Immature natural killer cell (primary cell): ENCODE results near the gene ACOX1. TPM values are rescaled to one million over a fixed set of nuclear protein-coding genes. Genes with fewer than 3 reads are reported as not detected.

Experiments
- DNase-seq, 3 donors: peaks; one replicate each; pipeline ENCODE4 v3.0.0; 2022; ENCODE audit warnings: mixed read lengths in 1 of 3
- H3K27ac Mint-ChIP-seq, 6 donors: one replicate each; pipeline ENCODE4 v1.8.0; 2020; ENCODE audit warnings: mixed read lengths in 6 of 6, mild to moderate bottlenecking in 5 of 6, inconsistent platforms in 4 of 6, moderate library complexity in 3 of 6
- H3K27me3 Mint-ChIP-seq, 3 donors: one replicate each; pipeline ENCODE4 v1.8.0; 2020 to 2021; ENCODE audit warnings: low read depth in 3 of 3, mild to moderate bottlenecking in 3 of 3, mixed read lengths in 3 of 3, moderate library complexity in 3 of 3, inconsistent platforms in 1 of 3
- H3K36me3 Mint-ChIP-seq, 3 donors: one replicate each; pipeline ENCODE4 v1.8.0; 2020; ENCODE audit warnings: mixed read lengths in 3 of 3, inconsistent platforms in 2 of 3, mild to moderate bottlenecking in 2 of 3
- H3K4me1 Mint-ChIP-seq, 2 donors: one replicate each; pipeline ENCODE4 v1.8.0; 2020; ENCODE audit warnings: inconsistent platforms in 2 of 2, mild to moderate bottlenecking in 2 of 2, mixed read lengths in 2 of 2, moderate library complexity in 1 of 2
- H3K4me3 Mint-ChIP-seq, 5 donors: one replicate each; pipeline ENCODE4 v1.8.0; 2020; ENCODE audit warnings: mild to moderate bottlenecking in 5 of 5, mixed read lengths in 5 of 5, inconsistent platforms in 3 of 5, moderate library complexity in 3 of 5
- H3K9me3 Mint-ChIP-seq, 6 donors: one replicate each; pipeline ENCODE4 v1.8.0; 2020; ENCODE audit warnings: mild to moderate bottlenecking in 6 of 6, mixed read lengths in 6 of 6, inconsistent platforms in 4 of 6, moderate library complexity in 3 of 6
- polyA plus RNA-seq, 3 donors: library from polyadenylated mRNA; unstranded; fragments of 300-500 nt; fragmentation: Illumina TruSeq; gene quantifications; one replicate each; pipeline ENCODE4 v1.2.3, GENCODE V29; 2021

ACOX1 gene
- polyA plus RNA-seq, 3 donors from 2014 or later, result 16.1 to 23.9 (median 19.1) TPM

DNA sequence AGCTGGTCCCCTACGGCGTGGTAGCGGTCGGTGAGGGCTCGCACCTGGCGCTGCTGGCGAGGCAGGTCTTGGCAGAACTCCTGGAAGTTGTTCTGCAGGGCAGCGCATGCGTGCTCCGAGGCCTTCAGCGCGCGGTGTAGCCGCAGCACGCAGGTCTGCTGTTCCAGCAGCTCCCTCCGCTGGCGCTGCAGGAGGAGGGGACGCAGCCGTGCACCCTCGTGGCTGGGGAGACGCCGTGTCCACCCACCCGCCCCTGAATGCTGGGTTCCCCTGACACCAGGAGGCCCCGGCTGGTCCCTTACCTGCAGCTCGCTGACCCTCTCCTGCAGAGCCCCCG, 35.9 kb upstream of the ACOX1 start:
- H3K4me3 Mint-ChIP-seq, result no peak overlapping the region
- peaks cover 0 to 4% (median 0%) of the 10 kb centered on the region in 3 donors for H3K27me3 Mint-ChIP-seq

GRCh38 chr17:76014100-76014924, 35.3 kb upstream of the ACOX1 start:
- Mint-ChIP-seq H3K4me1 (no peaks in the 10 kb centered on the region), H3K27ac (peak overlapping the region in 1 of 6 donors; percentile 19), H3K9me3 (no peaks in the 10 kb centered on the region), H3K27me3 (peaks cover 0 to 5% (median 1%) of the 10 kb centered on the region in 3 donors), H3K4me3 (no peak overlapping the region), H3K36me3 (no peaks in the 10 kb centered on the region)
- DNase-seq, result peak; percentile 65 to 74 (median 71)

More for the DNA sequence above, 35.9 kb upstream of the ACOX1 start:
- Mint-ChIP-seq H3K36me3 (no peaks in the 10 kb centered on the region), H3K27ac (no peak overlapping the region), H3K4me1 (no peaks in the 10 kb centered on the region), H3K9me3 (no peaks in the 10 kb centered on the region)
- DNase-seq, result no peak

DNA sequence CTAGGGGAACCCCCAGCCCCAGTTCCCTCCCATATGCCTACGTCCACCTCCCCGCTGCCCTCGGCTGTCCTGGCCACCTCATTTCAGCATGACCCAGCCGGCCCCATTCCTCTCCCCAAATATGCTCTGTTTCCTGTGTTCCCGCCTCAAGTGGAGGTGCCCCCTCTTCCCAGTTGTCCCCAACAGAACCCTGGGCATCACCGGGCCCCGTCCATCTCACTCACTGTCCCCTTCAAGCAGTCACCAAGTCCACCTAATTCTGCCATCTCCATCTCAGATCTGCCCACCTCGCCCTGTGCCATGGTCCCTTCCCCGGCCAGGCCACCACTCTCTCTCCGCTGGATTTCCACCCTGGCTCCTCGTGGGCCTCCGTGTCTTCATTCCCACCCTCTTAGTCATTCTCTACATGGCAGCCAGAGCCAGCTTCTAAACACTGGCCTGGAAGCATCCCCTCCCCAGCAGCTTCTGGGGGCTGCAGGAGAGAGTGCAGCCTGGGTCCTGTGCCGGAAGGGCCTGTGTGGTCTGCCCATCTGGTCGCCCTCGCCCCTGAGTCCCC, 34.5 kb upstream of the ACOX1 start:
- Mint-ChIP-seq H3K27me3 (peaks cover 0 to 5% (median 1%) of the 10 kb centered on the region in 3 donors), H3K4me3 (no peak overlapping the region), H3K27ac (no peak overlapping the region), H3K36me3 (no peaks in the 10 kb centered on the region), H3K9me3 (no peaks in the 10 kb centered on the region), H3K4me1 (no peaks in the 10 kb centered on the region)
- no peak for DNase-seq

- H3K36me3 Mint-ChIP-seq, result no peaks in the 10 kb centered on the region
- H3K4me3 Mint-ChIP-seq, result no peak overlapping the region
- H3K27me3 Mint-ChIP-seq, result peaks cover 0 to 5% (median 1%) of the 10 kb centered on the region in 3 donors
- H3K27ac Mint-ChIP-seq, result no peak overlapping the region
- H3K9me3 Mint-ChIP-seq, result no peaks in the 10 kb centered on the region
- no peak for DNase-seq
- H3K4me1 Mint-ChIP-seq, result no peaks in the 10 kb centered on the region
These were observed 33.0 kb upstream of the ACOX1 start for GRCh38 chr17:76011951-76012350.

DNA sequence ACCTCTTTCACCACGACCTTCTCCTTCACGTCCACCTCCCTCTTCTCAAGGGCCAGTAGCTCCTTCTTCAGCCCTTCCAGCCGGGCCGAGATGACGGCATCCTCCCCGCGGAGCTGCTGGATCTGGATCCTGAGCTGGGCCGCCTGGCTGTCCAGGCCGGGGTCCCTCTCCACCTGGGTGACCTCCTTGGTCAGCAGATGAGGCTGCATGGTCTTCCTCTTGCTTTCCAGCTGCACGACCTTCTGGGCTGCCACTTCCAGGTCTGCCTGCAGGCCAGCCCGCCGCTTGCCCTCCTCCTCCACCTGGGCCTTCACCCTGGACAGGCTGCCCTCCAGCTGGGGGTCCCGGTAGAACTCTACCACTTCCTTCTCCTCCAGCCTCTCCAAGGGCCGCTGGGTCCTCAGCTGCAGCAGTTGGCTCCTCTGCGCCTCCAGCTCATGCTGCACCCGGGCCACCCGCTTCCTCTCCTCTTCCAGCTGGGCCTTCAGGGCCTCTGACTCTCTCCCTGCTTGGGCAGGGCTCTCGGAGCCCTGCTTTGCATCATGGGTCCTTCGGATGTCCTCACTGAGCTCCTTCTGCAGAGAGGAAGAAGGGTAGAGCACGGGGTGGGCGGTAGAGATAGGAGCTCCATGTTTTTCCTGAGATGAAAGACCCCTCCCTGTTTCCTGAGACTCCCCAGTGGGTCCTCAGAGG, 31.1 kb upstream of the ACOX1 start:
- no peak for DNase-seq
- no peak overlapping the region for H3K4me3 Mint-ChIP-seq
- H3K27me3 Mint-ChIP-seq, result peaks cover 0 to 6% (median 1%) of the 10 kb centered on the region in 3 donors
- peaks cover 0 to 7% (median 0%) of the 10 kb centered on the region in 3 donors for H3K36me3 Mint-ChIP-seq
- no peaks in the 10 kb centered on the region for H3K4me1 Mint-ChIP-seq
- H3K27ac Mint-ChIP-seq, result peak overlapping the region in 1 of 6 donors; percentile 5
- H3K9me3 Mint-ChIP-seq, result no peaks in the 10 kb centered on the region

DNA sequence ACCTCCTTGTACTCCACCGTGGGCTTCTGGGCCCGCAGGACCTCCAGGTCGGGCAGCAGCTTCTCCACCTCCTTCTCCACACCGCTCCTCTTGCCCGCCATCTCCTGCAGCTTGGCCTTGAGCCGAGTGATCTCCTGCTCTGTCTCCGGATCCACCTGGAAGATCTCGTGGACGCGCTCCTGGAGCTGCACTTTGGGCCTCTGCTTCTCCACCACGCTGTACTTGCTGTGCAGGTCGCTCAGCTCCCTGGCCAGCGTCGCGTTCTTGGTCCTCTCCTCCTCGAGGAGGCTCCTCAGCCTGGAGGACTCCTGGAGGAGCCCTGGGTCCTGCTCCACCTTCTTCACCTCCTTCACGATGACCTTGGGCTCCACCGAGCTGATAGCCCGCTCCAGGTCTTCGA, 30.5 kb upstream of the ACOX1 start:
- Mint-ChIP-seq H3K9me3 (no peaks in the 10 kb centered on the region), H3K4me1 (no peaks in the 10 kb centered on the region), H3K27ac (peak overlapping the region in 1 of 6 donors; percentile 5), H3K36me3 (peaks cover 0 to 7% (median 0%) of the 10 kb centered on the region in 3 donors), H3K4me3 (no peak overlapping the region), H3K27me3 (peaks cover 0 to 6% (median 1%) of the 10 kb centered on the region in 3 donors)
- DNase-seq, result no peak

DNA sequence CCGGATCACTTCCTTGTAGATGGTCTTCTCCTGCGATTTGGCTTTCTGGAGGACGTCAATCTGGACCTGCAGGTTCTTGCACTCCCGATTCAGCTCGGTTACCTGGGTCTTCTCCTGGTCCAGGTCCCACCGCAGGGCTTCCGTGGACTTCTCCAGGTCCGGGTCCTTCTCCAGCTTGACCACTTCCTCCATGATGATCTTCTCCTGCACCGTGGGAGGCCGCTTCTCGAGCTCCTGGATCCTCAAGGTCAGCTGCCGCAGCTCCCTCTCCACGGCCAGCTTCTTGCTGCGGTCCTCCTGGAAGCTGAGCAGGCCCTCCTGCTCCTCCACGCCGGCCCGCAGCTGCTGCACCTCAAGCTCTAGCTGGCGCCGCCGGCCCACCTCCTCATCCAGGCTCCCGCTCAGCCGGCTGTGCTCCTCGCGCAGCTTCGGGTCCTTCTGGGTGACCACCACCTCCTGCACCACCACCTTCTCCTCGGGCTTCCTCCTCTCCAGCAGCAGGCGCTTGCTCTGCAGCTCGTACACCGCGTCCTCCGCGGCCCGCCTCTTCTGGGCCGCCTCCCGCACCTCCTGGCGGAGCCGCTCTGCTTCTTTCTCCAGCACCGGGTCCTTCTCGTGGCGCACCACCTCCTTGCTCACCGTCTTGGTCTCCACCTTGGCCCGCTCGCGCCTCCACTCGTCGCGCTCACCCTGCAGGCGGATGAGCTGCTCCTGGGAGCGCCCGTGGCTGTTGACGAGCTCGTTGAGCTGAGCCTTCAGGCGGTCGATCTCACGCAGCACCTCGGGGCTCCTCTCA, 29.9 kb upstream of the ACOX1 start:
- Mint-ChIP-seq H3K36me3 (peaks cover 0 to 7% (median 0%) of the 10 kb centered on the region in 3 donors), H3K27ac (no peak overlapping the region), H3K27me3 (peaks cover 0 to 6% (median 1%) of the 10 kb centered on the region in 3 donors), H3K4me1 (no peaks in the 10 kb centered on the region), H3K4me3 (no peak overlapping the region), H3K9me3 (no peaks in the 10 kb centered on the region)
- DNase-seq, result no peak

- H3K27ac Mint-ChIP-seq, result no peak overlapping the region
- DNase-seq, result no peak
- no peak overlapping the region for H3K4me3 Mint-ChIP-seq
- peaks cover 0 to 4% (median 1%) of the 10 kb centered on the region in 3 donors for H3K27me3 Mint-ChIP-seq
- no peaks in the 10 kb centered on the region for H3K4me1 Mint-ChIP-seq
- H3K9me3 Mint-ChIP-seq, result no peaks in the 10 kb centered on the region
- H3K36me3 Mint-ChIP-seq, result peaks cover 0 to 7% (median 0%) of the 10 kb centered on the region in 3 donors
These were observed 29.2 kb upstream of the ACOX1 start for GRCh38 chr17:76008208-76008607.

GRCh38 chr17:76007850-76008165, 28.8 kb upstream of the ACOX1 start:
- H3K4me1 Mint-ChIP-seq, result no peaks in the 10 kb centered on the region
- no peak overlapping the region for H3K4me3 Mint-ChIP-seq
- peaks cover 0 to 4% (median 1%) of the 10 kb centered on the region in 3 donors for H3K27me3 Mint-ChIP-seq
- no peak overlapping the region for H3K27ac Mint-ChIP-seq
- peaks cover 0 to 7% (median 0%) of the 10 kb centered on the region in 3 donors for H3K36me3 Mint-ChIP-seq
- DNase-seq, result no peak
- H3K9me3 Mint-ChIP-seq, result no peaks in the 10 kb centered on the region

- Mint-ChIP-seq H3K4me3 (no peak overlapping the region), H3K36me3 (peaks cover 0 to 9% (median 0%) of the 10 kb centered on the region in 3 donors), H3K4me1 (no peaks in the 10 kb centered on the region), H3K27me3 (peaks cover 0 to 4% (median 1%) of the 10 kb centered on the region in 3 donors), H3K27ac (peak overlapping the region in 1 of 6 donors; percentile 7), H3K9me3 (no peaks in the 10 kb centered on the region)
- DNase-seq, result no peak
These were observed 28.3 kb upstream of the ACOX1 start for GRCh38 chr17:76007131-76007849.

DNA sequence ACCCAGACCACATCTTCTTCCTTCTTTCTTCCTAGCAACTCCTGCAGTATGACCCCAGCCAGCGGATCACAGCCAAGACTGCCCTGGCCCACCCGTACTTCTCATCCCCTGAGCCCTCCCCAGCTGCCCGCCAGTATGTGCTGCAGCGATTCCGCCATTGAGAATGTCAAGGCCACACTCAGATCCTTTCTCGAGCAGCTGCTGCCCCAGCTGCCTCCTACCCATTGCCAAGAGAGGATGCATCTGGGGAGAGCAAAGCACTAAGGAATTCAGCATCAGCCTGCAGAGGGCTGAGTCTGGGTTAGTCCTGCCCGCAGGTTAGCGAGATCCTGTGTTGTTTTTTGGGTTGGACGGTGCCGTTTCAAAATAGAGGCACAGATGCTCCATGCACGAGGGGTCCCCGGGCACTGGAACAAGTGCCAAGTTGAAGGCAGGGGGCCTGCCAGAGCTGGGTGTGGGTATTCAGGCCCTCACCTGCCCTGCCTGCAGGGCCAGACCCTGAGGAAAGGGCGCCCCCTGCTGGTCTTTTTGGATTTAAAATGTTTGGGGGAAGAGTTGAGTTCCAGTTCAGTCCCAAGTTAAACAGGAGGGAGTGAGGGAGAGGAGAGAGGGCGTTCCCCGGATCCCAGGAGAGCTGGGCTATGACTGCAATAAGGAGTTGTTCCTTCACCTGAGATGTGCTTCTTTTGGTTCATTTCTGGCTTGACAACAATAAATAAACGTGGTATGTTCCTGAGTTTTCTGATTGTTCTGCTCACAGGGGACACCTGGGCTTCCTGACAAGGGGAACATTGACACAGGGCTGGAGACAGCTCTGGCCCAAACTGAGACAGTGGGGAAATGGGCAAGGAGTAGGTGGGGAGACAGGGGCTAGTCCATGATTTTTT, 26.5 kb upstream of the ACOX1 start:
- peaks cover 0 to 10% (median 0%) of the 10 kb centered on the region in 3 donors for H3K36me3 Mint-ChIP-seq

GRCh38 chr17:76004750-76005262, 25.8 kb upstream of the ACOX1 start:
- H3K36me3 Mint-ChIP-seq, result peaks cover 0 to 10% (median 0%) of the 10 kb centered on the region in 3 donors
- peak overlapping the region in 1 of 6 donors; percentile 22 for H3K27ac Mint-ChIP-seq
- H3K27me3 Mint-ChIP-seq, result peaks cover 0 to 1% (median 1%) of the 10 kb centered on the region in 3 donors
- DNase-seq, result no peak
- no peak overlapping the region for H3K4me3 Mint-ChIP-seq
- no peaks in the 10 kb centered on the region for H3K9me3 Mint-ChIP-seq
- H3K4me1 Mint-ChIP-seq, result no peaks in the 10 kb centered on the region

More for the DNA sequence above, 26.5 kb upstream of the ACOX1 start:
- no peaks in the 10 kb centered on the region for H3K9me3 Mint-ChIP-seq
- no peaks in the 10 kb centered on the region for H3K4me1 Mint-ChIP-seq
- H3K4me3 Mint-ChIP-seq, result no peak overlapping the region
- peaks cover 0 to 4% (median 1%) of the 10 kb centered on the region in 3 donors for H3K27me3 Mint-ChIP-seq
- H3K27ac Mint-ChIP-seq, result peak overlapping the region in 3 of 6 donors; percentile 30 to 81 (median 58)
- DNase-seq, result peak; percentile 58 to 69 (median 64)
